GM06990 (cell line): Measurements from ENCODE around the gene PPP3CB.
"Not testable (repeated sequence)": the region's sequence is repeated elsewhere in the genome, so short reads cannot be mapped to it uniquely, and the experiment has no call there.

ENCODE experiments used
- DNase-seq: peaks from one replicate; pipeline ENCODE4 v3.0.0-alpha.2; 2011; ENCODE audit not compliant: insufficient read length; ENCODE audit errors: extremely low read depth
- H3K27me3 ChIP-seq: replicated peaks from 2 replicates; pipeline ENCODE4 v1.6.0; 2011; ENCODE audit warnings: low read length; ENCODE audit not compliant: control insufficient read depth, insufficient read depth
- H3K36me3 ChIP-seq: 2 replicates; pipeline ENCODE4 v1.5.1; 2011; ENCODE audit warnings: low read length; ENCODE audit not compliant: control insufficient read depth, insufficient read depth
- H3K4me3 ChIP-seq: replicated peaks from 2 replicates; pipeline ENCODE4 v1.5.1; 2011; ENCODE audit warnings: low read depth, mild to moderate bottlenecking, control low read depth, low read length
- TF ChIP-seq, protein P1 (sequence below): IDR thresholded peaks from 2 replicates; pipeline ENCODE4 v1.5.1; 2011; ENCODE audit warnings: low read length, control low read depth, mild to moderate bottlenecking, inconsistent platforms; ENCODE audit not compliant: insufficient read depth, poor library complexity, severe bottlenecking

PPP3CB gene

DNA sequence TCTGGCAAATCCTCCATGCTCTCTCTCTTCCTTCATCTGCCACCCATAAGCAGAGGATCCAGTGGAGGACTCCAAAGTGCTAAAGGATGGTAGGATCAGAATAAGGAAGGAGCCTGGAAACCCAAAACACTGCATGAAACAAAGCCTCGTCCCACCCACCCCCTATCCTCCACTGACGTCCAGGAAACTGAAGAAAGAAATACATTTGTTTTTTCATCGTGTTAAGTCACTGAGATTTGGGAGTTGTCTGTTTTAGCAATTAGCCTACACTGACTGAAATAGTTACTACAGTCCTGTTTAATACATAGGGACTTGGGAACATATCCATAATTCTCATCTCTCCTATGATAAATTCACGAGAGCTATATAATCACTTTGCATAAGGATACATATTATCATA, 96.8 kb downstream of the PPP3CB start:
- no peaks in the 10 kb centered on the region for H3K27me3 ChIP-seq
- H3K4me3 ChIP-seq = no peak overlapping the region
- TF ChIP-seq, protein P1, sequence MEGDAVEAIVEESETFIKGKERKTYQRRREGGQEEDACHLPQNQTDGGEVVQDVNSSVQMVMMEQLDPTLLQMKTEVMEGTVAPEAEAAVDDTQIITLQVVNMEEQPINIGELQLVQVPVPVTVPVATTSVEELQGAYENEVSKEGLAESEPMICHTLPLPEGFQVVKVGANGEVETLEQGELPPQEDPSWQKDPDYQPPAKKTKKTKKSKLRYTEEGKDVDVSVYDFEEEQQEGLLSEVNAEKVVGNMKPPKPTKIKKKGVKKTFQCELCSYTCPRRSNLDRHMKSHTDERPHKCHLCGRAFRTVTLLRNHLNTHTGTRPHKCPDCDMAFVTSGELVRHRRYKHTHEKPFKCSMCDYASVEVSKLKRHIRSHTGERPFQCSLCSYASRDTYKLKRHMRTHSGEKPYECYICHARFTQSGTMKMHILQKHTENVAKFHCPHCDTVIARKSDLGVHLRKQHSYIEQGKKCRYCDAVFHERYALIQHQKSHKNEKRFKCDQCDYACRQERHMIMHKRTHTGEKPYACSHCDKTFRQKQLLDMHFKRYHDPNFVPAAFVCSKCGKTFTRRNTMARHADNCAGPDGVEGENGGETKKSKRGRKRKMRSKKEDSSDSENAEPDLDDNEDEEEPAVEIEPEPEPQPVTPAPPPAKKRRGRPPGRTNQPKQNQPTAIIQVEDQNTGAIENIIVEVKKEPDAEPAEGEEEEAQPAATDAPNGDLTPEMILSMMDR = no peak
- no peak for DNase-seq
- peaks cover 5% of the 10 kb centered on the region for H3K36me3 ChIP-seq

DNA sequence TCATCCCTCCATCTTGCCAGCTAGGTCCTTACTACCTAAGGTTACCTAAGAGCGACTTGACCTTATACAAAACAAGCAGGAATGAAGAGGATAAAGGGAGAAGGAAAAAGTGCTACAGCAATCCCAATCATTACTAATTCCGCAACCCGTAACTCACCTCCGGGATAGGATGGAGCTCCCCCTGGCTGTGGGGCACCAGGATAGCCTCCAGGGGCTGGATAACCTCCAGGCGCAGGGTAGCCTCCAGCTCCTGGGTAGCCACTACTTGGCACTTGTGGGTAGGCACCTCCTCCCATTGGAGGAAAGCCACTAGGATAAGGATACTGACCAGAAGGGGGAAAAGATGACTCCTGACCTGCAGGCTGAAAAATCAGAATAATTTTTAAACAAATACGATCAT, 97.8 kb downstream of the PPP3CB start:
- Histone ChIP-seq H3K27me3 (no peaks in the 10 kb centered on the region), H3K4me3 (no peak overlapping the region), H3K36me3 (peaks cover 5% of the 10 kb centered on the region)
- TF ChIP-seq, protein P1 = no peak
- DNase-seq = no peak

DNA sequence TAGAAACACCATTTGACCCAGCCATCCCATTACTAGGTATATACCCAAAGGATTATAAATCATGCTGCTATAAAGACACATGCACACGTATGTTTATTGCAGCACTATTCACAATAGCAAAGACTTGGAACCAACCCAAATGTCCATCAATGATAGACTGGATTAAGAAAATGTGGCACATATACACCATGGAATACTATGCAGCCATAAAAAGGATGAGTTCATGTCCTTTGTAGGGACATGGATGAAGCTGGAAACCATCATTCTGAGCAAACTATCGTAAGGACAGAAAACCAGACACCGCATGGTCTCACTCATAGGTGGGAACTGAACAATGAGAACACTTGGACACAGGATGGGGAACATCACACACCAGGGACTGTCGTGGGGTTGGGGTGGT, 101.5 kb downstream of the PPP3CB start:
- not testable (repeated sequence) for H3K4me3 ChIP-seq, DNase-seq, H3K27me3 ChIP-seq
- H3K36me3 ChIP-seq = peaks cover 10% of the 10 kb centered on the region

DNA sequence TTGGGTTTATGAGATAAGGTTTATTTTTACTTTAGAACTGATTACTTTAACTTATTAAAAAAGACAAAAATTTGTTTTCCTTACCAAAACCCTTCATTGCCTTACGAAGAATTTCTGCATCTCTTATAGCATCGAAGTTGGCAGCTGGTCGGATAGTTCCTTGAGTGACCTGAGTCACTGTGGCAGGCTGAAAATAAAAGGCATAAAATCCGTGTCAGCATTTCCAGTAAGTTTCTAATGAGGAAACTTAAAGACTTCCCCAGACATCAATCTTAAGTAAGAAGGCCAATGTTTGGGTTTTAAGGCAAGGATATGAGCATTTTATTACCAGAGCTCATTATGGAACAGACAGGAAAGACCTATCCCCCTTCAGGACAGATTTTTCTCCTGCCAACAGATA, 107.6 kb downstream of the PPP3CB start:
- Histone ChIP-seq H3K4me3 (no peak overlapping the region), H3K36me3 (peaks cover 15% of the 10 kb centered on the region), H3K27me3 (no peaks in the 10 kb centered on the region)
- TF ChIP-seq, protein P1 = no peak
- no peak for DNase-seq

DNA sequence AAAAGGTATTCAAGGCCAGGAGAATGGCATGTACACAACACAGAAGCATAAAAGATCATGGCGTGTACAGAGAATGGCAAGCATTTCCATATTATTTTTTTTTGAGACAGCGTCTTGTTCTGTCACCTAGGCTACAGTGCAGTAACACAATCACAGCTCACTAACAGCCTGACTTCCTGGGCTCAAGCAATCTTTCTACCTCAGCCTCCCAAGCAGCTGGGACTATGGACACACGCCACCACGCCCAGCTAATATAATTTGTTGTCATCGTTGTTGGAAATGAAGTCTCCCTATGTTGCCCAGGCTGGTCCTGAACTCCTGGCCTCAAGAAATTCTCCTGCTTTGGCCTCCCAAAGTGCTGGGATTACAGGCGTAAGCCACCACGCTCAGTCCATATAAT, 109.2 kb downstream of the PPP3CB start:
- TF ChIP-seq, protein P1 = no peak
- Histone ChIP-seq H3K36me3 (peaks cover 18% of the 10 kb centered on the region), H3K4me3 (no peak overlapping the region), H3K27me3 (no peaks in the 10 kb centered on the region)
- DNase-seq = no peak
